ENCODE results near the gene BCL7C.
A peak's percentile ranks its signal among the peaks of the same experiment; 100 is the strongest.
"Not testable (repeated sequence)": the region's sequence is repeated elsewhere in the genome, so short reads cannot be mapped to it uniquely, and the experiment has no call there.

Gene BCL7C

GRCh38 chr16:30893417-30893743, 497 bp downstream of the BCL7C start:
- peak overlapping the region; percentile 100 for H3K4me2 ChIP-seq (ENCODE audit: low read depth, low read length)
- H3K9me2 ChIP-seq (replicated peaks; ENCODE audit: insufficient read depth, low read length) = no peaks in the 10 kb centered on the region
- H3K4me1 ChIP-seq (ENCODE audit: low read length) = peaks cover 14% of the 10 kb centered on the region
- H3F3A ChIP-seq (ENCODE audit: insufficient read depth, low read length) = peaks cover 25% of the 10 kb centered on the region
- H3K27me3 ChIP-seq (replicated peaks; ENCODE audit: insufficient read depth, low read length) = no peaks in the 10 kb centered on the region
- no peak overlapping the region for H3K27ac ChIP-seq (ENCODE audit: low read length)
- peak overlapping the region; percentile 88 for H3K9ac ChIP-seq (ENCODE audit: low read length)
- H3K36me3 ChIP-seq (replicated peaks; ENCODE audit: insufficient read depth, low read length) = no peaks in the 10 kb centered on the region
- H2AFZ ChIP-seq (ENCODE audit: low read length) = peak overlapping the region; percentile 92
- TF ChIP-seq EZH2 (optimal IDR thresholded peaks at IDR 0.05; ENCODE audit: low read depth, low read length) = no peak
- H3K9me3 ChIP-seq (replicated peaks; ENCODE audit: insufficient read depth, low read length) = no peaks in the 10 kb centered on the region
- no peaks in the 10 kb centered on the region for H4K20me1 ChIP-seq (ENCODE audit: insufficient read depth, low read length)
- peak overlapping the region; percentile 91 for H3K4me3 ChIP-seq (ENCODE audit: low read length)
- DNase-seq = peak; percentile 25
- H3K79me2 ChIP-seq (ENCODE audit: low read length) = no peaks in the 10 kb centered on the region

- Histone ChIP-seq H3K9me3 (replicated peaks; ENCODE audit: insufficient read depth, low read length) (no peaks in the 10 kb centered on the region), H3K4me2 (ENCODE audit: low read depth, low read length) (peak overlapping the region; percentile 100), H3K9me2 (replicated peaks; ENCODE audit: insufficient read depth, low read length) (no peaks in the 10 kb centered on the region), H3K27me3 (replicated peaks; ENCODE audit: insufficient read depth, low read length) (no peaks in the 10 kb centered on the region), H3K79me2 (ENCODE audit: low read length) (no peaks in the 10 kb centered on the region), H3K4me3 (ENCODE audit: low read length) (peak overlapping the region; percentile 91), H3K4me1 (ENCODE audit: low read length) (peaks cover 14% of the 10 kb centered on the region), H2AFZ (ENCODE audit: low read length) (peak overlapping the region; percentile 92), H3F3A (ENCODE audit: insufficient read depth, low read length) (peaks cover 25% of the 10 kb centered on the region), H3K36me3 (replicated peaks; ENCODE audit: insufficient read depth, low read length) (no peaks in the 10 kb centered on the region), H3K9ac (ENCODE audit: low read length) (peak overlapping the region; percentile 88), H3K27ac (ENCODE audit: low read length) (no peak overlapping the region), H4K20me1 (ENCODE audit: insufficient read depth, low read length) (no peaks in the 10 kb centered on the region)
- TF ChIP-seq EZH2phosphoT487 (IDR thresholded peaks at IDR 0.05; ENCODE audit: low read length) (no peak), CTCF (IDR thresholded peaks at IDR 0.05; ENCODE audit: low read length) (no peak), EZH2 (optimal IDR thresholded peaks at IDR 0.05; ENCODE audit: low read depth, low read length) (no peak)
- DNase-seq = no peak
These were observed 1.0 kb downstream of the BCL7C start for GRCh38 chr16:30892670-30893416.

- not testable (repeated sequence) for H3K9me2 ChIP-seq (replicated peaks; ENCODE audit: insufficient read depth, low read length); H4K20me1 ChIP-seq (ENCODE audit: insufficient read depth, low read length); H3K9ac ChIP-seq (ENCODE audit: low read length); H3K36me3 ChIP-seq (replicated peaks; ENCODE audit: insufficient read depth, low read length); H2AFZ ChIP-seq (ENCODE audit: low read length); H3K9me3 ChIP-seq (replicated peaks; ENCODE audit: insufficient read depth, low read length); H3K4me2 ChIP-seq (ENCODE audit: low read depth, low read length); H3K27me3 ChIP-seq (replicated peaks; ENCODE audit: insufficient read depth, low read length); H3K4me3 ChIP-seq (ENCODE audit: low read length); H3K79me2 ChIP-seq (ENCODE audit: low read length); DNase-seq; H3K4me1 ChIP-seq (ENCODE audit: low read length); H3K27ac ChIP-seq (ENCODE audit: low read length)
- H3F3A ChIP-seq (ENCODE audit: insufficient read depth, low read length) = peaks cover 25% of the 10 kb centered on the region
These were observed 2.6 kb downstream of the BCL7C start for GRCh38 chr16:30891043-30891823.

GRCh38 chr16:30889721-30890120, 4.2 kb downstream of the BCL7C start:
- TF ChIP-seq CTCF (IDR thresholded peaks at IDR 0.05; ENCODE audit: low read length) = no peak
- no peak for TF ChIP-seq EZH2phosphoT487 (IDR thresholded peaks at IDR 0.05; ENCODE audit: low read length)
- no peak for TF ChIP-seq EZH2 (optimal IDR thresholded peaks at IDR 0.05; ENCODE audit: low read depth, low read length)
- H3K9ac ChIP-seq (ENCODE audit: low read length) = no peak overlapping the region
- H3K9me3 ChIP-seq (replicated peaks; ENCODE audit: insufficient read depth, low read length) = no peaks in the 10 kb centered on the region
- H3K9me2 ChIP-seq (replicated peaks; ENCODE audit: insufficient read depth, low read length) = no peaks in the 10 kb centered on the region
- no peaks in the 10 kb centered on the region for H4K20me1 ChIP-seq (ENCODE audit: insufficient read depth, low read length)
- H3K27ac ChIP-seq (ENCODE audit: low read length) = no peak overlapping the region
- peaks cover 10% of the 10 kb centered on the region for H3K4me1 ChIP-seq (ENCODE audit: low read length)
- H3K79me2 ChIP-seq (ENCODE audit: low read length) = no peaks in the 10 kb centered on the region
- no peaks in the 10 kb centered on the region for H3K36me3 ChIP-seq (replicated peaks; ENCODE audit: insufficient read depth, low read length)
- DNase-seq = no peak
- no peak overlapping the region for H2AFZ ChIP-seq (ENCODE audit: low read length)
- no peak overlapping the region for H3K4me2 ChIP-seq (ENCODE audit: low read depth, low read length)
- no peaks in the 10 kb centered on the region for H3K27me3 ChIP-seq (replicated peaks; ENCODE audit: insufficient read depth, low read length)
- peaks cover 16% of the 10 kb centered on the region for H3F3A ChIP-seq (ENCODE audit: insufficient read depth, low read length)
- no peak overlapping the region for H3K4me3 ChIP-seq (ENCODE audit: low read length)

Data from MM.1S (cell line).